Stomach (tissue), 4 donors: ENCODE data around the gene URI1.

Experiments
- POLR2A ChIP-seq, 4 donors: fragments of 450-650 bp; IDR thresholded peaks; one replicate each; pipeline ENCODE4 v1.6.1; 2016; ENCODE audit warnings: antibody characterized with exemption in 4 of 4, control low read depth in 2 of 4, mild to moderate bottlenecking in 1 of 4, moderate library complexity in 1 of 4
- POLR2AphosphoS5 ChIP-seq, 3 donors: sonication (generic); formaldehyde crosslinking; IDR thresholded peaks; one replicate each; pipeline ENCODE4 v1.6.1; 2016; ENCODE audit warnings: antibody characterized with exemption in 3 of 3
- TF ChIP-seq, protein P1 (sequence below), 7 experiments: fragments of 450-650 bp in 4 of 7; fragments of 200-600 bp in 3 of 7; sonication (generic) in 3 of 7; IDR thresholded peaks; one replicate each; pipeline ENCODE4 v1.5.1; 2016 to 2019; ENCODE audit warnings: antibody characterized with exemption in 7 of 7, control low read depth in 2 of 7, mild to moderate bottlenecking in 1 of 7

DNA sequence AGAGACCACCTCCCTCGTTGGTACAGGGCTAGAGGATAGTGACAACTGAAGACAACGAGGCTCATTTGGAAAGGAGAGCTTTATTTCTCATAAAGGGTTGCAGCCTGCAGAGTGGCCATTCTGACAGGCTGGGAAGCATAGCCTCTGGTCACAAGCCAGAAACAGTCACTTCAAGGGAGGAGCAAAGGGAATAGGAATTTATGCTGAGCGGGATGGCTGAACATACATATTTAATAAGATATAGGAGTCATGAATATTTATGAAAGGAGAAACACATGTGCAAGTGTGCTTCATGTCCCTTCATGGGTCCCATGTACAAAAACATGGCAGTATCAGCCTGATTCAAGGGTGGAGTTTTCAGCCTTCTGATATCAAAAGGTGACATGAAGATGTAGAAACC is 27.1 kb upstream of the URI1 start:
- TF ChIP-seq, protein P1, sequence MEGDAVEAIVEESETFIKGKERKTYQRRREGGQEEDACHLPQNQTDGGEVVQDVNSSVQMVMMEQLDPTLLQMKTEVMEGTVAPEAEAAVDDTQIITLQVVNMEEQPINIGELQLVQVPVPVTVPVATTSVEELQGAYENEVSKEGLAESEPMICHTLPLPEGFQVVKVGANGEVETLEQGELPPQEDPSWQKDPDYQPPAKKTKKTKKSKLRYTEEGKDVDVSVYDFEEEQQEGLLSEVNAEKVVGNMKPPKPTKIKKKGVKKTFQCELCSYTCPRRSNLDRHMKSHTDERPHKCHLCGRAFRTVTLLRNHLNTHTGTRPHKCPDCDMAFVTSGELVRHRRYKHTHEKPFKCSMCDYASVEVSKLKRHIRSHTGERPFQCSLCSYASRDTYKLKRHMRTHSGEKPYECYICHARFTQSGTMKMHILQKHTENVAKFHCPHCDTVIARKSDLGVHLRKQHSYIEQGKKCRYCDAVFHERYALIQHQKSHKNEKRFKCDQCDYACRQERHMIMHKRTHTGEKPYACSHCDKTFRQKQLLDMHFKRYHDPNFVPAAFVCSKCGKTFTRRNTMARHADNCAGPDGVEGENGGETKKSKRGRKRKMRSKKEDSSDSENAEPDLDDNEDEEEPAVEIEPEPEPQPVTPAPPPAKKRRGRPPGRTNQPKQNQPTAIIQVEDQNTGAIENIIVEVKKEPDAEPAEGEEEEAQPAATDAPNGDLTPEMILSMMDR (IDR thresholded peaks at IDR 0.05) = no peak
- no peak for TF ChIP-seq POLR2AphosphoS5 (IDR thresholded peaks at IDR 0.05)
- no peak for TF ChIP-seq POLR2A (IDR thresholded peaks at IDR 0.05)
